ENCODE measurements around the gene MEGF6. TPM values are rescaled to one million over a fixed set of nuclear protein-coding genes. Genes with fewer than 3 reads are reported as not detected.

The MEGF6 gene
- total and polyA plus RNA-seq, 2 of the 8 experiments (the other 6 are each of a cell fraction or from before 2014, with no cell fraction given) = 4.1 to 14.8 TPM

GRCh38 chr1:3510956-3511250, 100.4 kb downstream of the MEGF6 start:
- DNase-seq (ENCODE audit: low read depth in 1 of 2, low spot score in 2 of 2) (no peak), FAIRE-seq (no peak)
- H3K9ac ChIP-seq (replicated peaks in 1 of 4; ENCODE audit: extremely low read depth in 1 of 4, low read depth in 3 of 4, low read length in 3 of 4) = no peak overlapping the region
- H3K4me3 ChIP-seq (ENCODE audit: extremely low read depth in 1 of 4, insufficient read depth in 2 of 4, low read depth in 3 of 4, low read length in 4 of 4) = no peak overlapping the region
- H3K4ac ChIP-seq (replicated peaks; ENCODE audit: insufficient read length, low read depth, low read length) = no peak overlapping the region
- H4K91ac ChIP-seq (replicated peaks; ENCODE audit: insufficient read length, low read length) = no peak overlapping the region
- no peak overlapping the region for H2BK5ac ChIP-seq (ENCODE audit: low read depth, low read length)
- H3K79me1 ChIP-seq (ENCODE audit: low read depth, low read length) = no peaks in the 10 kb centered on the region
- H3K23me2 ChIP-seq (ENCODE audit: low read depth, low read length) = no peaks in the 10 kb centered on the region
- H3K18ac ChIP-seq (ENCODE audit: extremely low read depth, low read length) = no peak overlapping the region
- TF ChIP-seq JUN (IDR thresholded peaks at IDR 0.05; ENCODE audit: low read depth, low read length) (no peak), RNF2 (IDR thresholded peaks at IDR 0.05; ENCODE audit: borderline replicate concordance, low read depth, low read length, missing control alignments, poor library complexity, severe bottlenecking) (no peak), KDM5A (IDR thresholded peaks at IDR 0.05; ENCODE audit: low read length) (no peak), NRF1 (IDR thresholded peaks at IDR 0.05; ENCODE audit: low read depth, low read length) (no peak), POU5F1 (IDR thresholded peaks at IDR 0.05; ENCODE audit: low read depth, low read length) (no peak), POLR2A (IDR thresholded peaks at IDR 0.05; ENCODE audit: control extremely low read depth in 1 of 2, low read depth in 2 of 2, low read length in 2 of 2) (no peak), TAF1 (IDR thresholded peaks at IDR 0.05; ENCODE audit: low read depth, low read length) (no peak), CHD2 (IDR thresholded peaks at IDR 0.05; ENCODE audit: low read length) (no peak), CBX5 (IDR thresholded peaks at IDR 0.05; ENCODE audit: low read depth, low read length) (no peak), CREB1 (IDR thresholded peaks at IDR 0.05) (no peak), JUND (IDR thresholded peaks at IDR 0.05; ENCODE audit: low read length) (no peak), RAD21 (IDR thresholded peaks at IDR 0.05 in 1 of 2, conservative IDR thresholded peaks at IDR 0.05 in 1 of 2; ENCODE audit: low read depth in 2 of 2, low read length in 2 of 2) (no peak)
- H2BK15ac ChIP-seq (ENCODE audit: low read length) = no peak overlapping the region
- H3K9me3 ChIP-seq (ENCODE audit: insufficient read depth in 2 of 2, low read depth in 1 of 2, low read length in 1 of 2) = no peaks in the 10 kb centered on the region
- H2BK12ac ChIP-seq (ENCODE audit: low read depth, low read length) = 0 out of 2 replicates have a peak overlapping the region, but pooled peaks have one; percentile 17
- POLR2A ChIA-PET (ENCODE audit: partially characterized antibody) = no interaction called here
- H2AFZ ChIP-seq (ENCODE audit: low read length) = no peak overlapping the region
- H3K36me3 ChIP-seq (ENCODE audit: control insufficient read depth in 2 of 4, insufficient read depth in 4 of 4, low read length in 3 of 4) = no peaks in the 10 kb centered on the region
- no peak overlapping the region for H4K8ac ChIP-seq (ENCODE audit: extremely low read depth, insufficient read depth, low read length)
- no peak overlapping the region for H3K4me2 ChIP-seq (ENCODE audit: insufficient read depth in 1 of 2, low read depth in 2 of 2, low read length in 2 of 2)
- H3K27ac ChIP-seq (ENCODE audit: low read depth, low read length) = no peak overlapping the region
- no peak overlapping the region for H2AK5ac ChIP-seq (ENCODE audit: low read depth, low read length)
- H3K56ac ChIP-seq (replicated peaks; ENCODE audit: insufficient read length, low read depth, low read length) = no peak overlapping the region
- no peak overlapping the region for H2BK120ac ChIP-seq (replicated peaks; ENCODE audit: low read depth, low read length)
- no peaks in the 10 kb centered on the region for H3K27me3 ChIP-seq (replicated peaks in 1 of 4; ENCODE audit: control insufficient read depth in 3 of 4, extremely low read depth in 1 of 4, insufficient read depth in 3 of 4, low read length in 3 of 4)
- no peak overlapping the region for H3K23ac ChIP-seq (ENCODE audit: insufficient read length)
- H4K5ac ChIP-seq (ENCODE audit: insufficient read length, low read depth, low read length) = no peak overlapping the region
- WGBS, 2 experiments (ENCODE audit: extremely low coverage in 1 of 2, insufficient coverage in 1 of 2, insufficient read length in 1 of 2, insufficient replicate concordance in 2 of 2, low coverage in 1 of 2, low lambda C conversion rate in 2 of 2, missing lambda C conversion rate in 1 of 2) = 92% methylated on average over 12 of the region's 12 CpGs; no CpG with 5 or more reads in 1 of the 2 experiments
- H3K4me1 ChIP-seq (replicated peaks in 1 of 4; ENCODE audit: control insufficient read depth in 3 of 4, insufficient read depth in 4 of 4, low read length in 3 of 4) = no peaks in the 10 kb centered on the region
- H4K20me1 ChIP-seq (replicated peaks in 1 of 2; ENCODE audit: control insufficient read depth in 1 of 2, insufficient read depth in 2 of 2, low read length in 2 of 2) = peaks cover 0 to 8% of the 10 kb centered on the region in 2 experiments
- no peaks in the 10 kb centered on the region for H3K79me2 ChIP-seq (ENCODE audit: control insufficient read depth in 1 of 2, insufficient read depth in 2 of 2, low read length in 2 of 2)
- CTCF ChIA-PET (ENCODE audit: partially characterized antibody) = interaction anchor here (0.9 kb wide), 1 partner anchor 58 kb away, joined by 4 read pairs; no protein-coding TSS in a partner anchor
- no peak overlapping the region for H2BK20ac ChIP-seq (ENCODE audit: low read length)
- H3K14ac ChIP-seq (ENCODE audit: insufficient read length) = no peak overlapping the region

Data from H1 (cell line).